Activated naive CD8-positive, alpha-beta T cell (primary cell): Measurements from ENCODE around the gene WDR82.
"Not testable (repeated sequence)": the region's sequence is repeated elsewhere in the genome, so short reads cannot be mapped to it uniquely, and the experiment has no call there.

Source experiments
- H3K27ac Mint-ChIP-seq: one replicate; pipeline ENCODE4 v1.8.0; 2021; ENCODE audit warnings: mixed read lengths
- H3K27me3 Mint-ChIP-seq: one replicate; pipeline ENCODE4 v1.8.0; 2021; ENCODE audit warnings: mixed read lengths
- H3K36me3 Mint-ChIP-seq: one replicate; pipeline ENCODE4 v1.8.0; 2021; ENCODE audit warnings: mixed read lengths
- H3K4me1 Mint-ChIP-seq: one replicate; pipeline ENCODE4 v1.8.0; 2021; ENCODE audit warnings: low read depth, mixed read lengths
- H3K4me3 Mint-ChIP-seq: one replicate; pipeline ENCODE4 v1.8.0; 2021; ENCODE audit warnings: mild to moderate bottlenecking, mixed read lengths
- H3K9me3 Mint-ChIP-seq: one replicate; pipeline ENCODE4 v1.8.0; 2021; ENCODE audit warnings: low read depth, mixed read lengths

WDR82 gene

DNA sequence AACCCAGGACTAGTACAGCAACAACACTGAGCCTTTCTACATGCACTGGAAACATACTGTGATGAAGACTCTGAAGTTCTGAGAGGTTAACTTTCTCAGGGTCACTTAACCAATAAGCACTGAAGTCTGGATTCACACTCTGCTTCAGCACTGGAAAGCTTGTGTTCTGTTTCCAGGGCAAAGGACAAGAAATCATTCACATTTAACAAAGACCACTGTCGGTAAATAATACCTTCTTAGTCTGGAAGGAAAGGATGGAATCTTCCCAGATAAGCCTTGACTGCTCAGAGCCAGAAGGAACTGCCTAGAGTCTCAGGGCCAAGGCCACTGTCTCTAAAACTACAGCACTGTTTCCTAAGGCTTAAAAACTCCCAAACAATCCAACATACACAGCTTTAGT lies 4.9 kb upstream of the WDR82 start:
- Mint-ChIP-seq H3K4me3 (peak overlapping the region; percentile 38), H3K4me1 (peaks cover 66% of the 10 kb centered on the region), H3K27ac (peak overlapping the region; percentile 88), H3K9me3 (no peaks in the 10 kb centered on the region), H3K27me3 (no peaks in the 10 kb centered on the region), H3K36me3 (peaks cover 3% of the 10 kb centered on the region)

DNA sequence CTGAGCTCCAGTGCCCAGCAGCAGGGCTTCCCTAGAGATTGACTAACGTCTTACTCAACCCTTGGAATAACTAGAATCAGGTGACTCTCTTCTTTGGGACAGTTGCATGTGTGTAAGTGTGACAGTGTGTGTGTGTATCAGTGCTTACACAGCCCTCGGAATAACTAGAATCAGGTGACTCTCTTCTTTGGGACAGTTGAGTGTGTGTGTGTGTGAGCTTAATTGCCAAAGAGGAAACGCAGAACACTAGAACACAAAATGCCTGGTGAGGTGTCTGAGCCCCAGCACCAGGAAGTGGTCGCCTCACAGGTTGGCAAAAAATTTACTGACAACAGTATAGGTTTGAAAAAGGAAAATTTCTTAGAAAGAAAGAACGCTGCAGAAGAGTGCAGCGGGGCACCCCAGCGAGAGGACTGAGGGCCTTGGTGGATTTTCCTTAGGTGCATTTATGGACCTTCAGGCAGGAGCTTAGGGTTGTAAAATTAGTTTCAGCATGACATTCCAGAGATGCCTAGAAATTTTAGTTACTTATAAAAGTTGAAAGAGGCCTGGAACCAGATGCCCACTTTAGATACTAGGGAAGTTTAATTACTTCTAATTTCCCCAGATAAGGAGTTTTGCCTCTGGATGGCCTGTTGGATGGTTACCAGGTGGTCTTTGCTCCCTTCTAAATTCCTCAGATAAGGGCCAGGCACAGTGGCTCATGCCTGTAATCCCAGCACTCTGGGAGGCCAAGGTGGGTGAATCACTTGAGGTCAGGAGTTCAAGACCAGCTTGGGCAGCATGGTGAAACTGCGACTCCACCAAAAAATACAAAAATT lies 3.7 kb upstream of the WDR82 start:
- Mint-ChIP-seq H3K36me3 (peaks cover 7% of the 10 kb centered on the region), H3K27me3 (no peaks in the 10 kb centered on the region)

DNA sequence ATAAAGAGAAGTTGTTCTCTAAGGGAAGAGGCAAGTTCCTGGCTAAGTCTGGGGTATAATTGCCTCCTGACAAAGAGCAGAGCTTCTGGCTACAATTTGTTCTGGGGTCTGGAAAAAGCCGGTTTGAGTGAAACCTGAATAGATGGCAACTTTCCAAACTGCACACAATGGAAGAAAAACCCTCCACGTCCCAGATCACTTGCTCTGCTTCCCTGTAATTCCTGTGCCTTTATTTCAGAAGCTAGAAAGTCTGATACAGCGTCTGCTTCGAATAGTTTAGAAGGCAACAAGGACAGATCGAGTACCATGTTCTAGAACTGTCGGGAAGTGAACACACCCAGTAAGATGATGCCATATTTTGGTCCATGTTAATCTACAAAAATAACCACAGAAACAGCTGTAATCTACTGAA lies 1.6 kb upstream of the WDR82 start:
- Mint-ChIP-seq H3K4me1 (peaks cover 67% of the 10 kb centered on the region), H3K4me3 (peak overlapping the region; percentile 95), H3K36me3 (peaks cover 9% of the 10 kb centered on the region), H3K27me3 (no peaks in the 10 kb centered on the region), H3K9me3 (no peaks in the 10 kb centered on the region), H3K27ac (peak overlapping the region; percentile 99)

More for the DNA sequence above, 3.7 kb upstream of the WDR82 start:
- Mint-ChIP-seq H3K4me3 (peak overlapping the region; percentile 68), H3K4me1 (peaks cover 66% of the 10 kb centered on the region), H3K27ac (peak overlapping the region; percentile 92), H3K9me3 (no peaks in the 10 kb centered on the region)

DNA sequence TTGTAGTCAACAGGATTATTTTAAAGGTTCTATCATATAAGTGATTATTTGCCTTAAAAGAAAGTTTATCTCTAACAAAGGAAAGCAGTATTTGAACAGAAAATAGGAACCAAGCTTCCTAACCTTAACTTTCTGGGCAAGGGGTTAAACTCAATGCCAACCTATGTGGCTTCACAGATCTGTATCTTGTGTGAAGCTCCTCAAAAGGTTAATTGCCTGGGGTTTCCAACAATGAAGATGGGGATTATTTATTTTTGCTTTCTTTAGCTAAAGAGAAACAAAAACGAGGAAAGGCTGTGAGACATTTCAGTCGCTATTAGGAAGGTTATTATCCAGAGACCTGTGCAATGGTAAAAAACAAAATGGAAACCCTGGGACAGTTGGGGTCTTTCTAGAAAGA lies 1.1 kb upstream of the WDR82 start:
- H3K4me3 Mint-ChIP-seq = peak overlapping the region; percentile 95
- no peaks in the 10 kb centered on the region for H3K27me3 Mint-ChIP-seq
- peaks cover 65% of the 10 kb centered on the region for H3K4me1 Mint-ChIP-seq
- H3K9me3 Mint-ChIP-seq = no peaks in the 10 kb centered on the region
- H3K27ac Mint-ChIP-seq = peak overlapping the region; percentile 99
- peaks cover 9% of the 10 kb centered on the region for H3K36me3 Mint-ChIP-seq

DNA sequence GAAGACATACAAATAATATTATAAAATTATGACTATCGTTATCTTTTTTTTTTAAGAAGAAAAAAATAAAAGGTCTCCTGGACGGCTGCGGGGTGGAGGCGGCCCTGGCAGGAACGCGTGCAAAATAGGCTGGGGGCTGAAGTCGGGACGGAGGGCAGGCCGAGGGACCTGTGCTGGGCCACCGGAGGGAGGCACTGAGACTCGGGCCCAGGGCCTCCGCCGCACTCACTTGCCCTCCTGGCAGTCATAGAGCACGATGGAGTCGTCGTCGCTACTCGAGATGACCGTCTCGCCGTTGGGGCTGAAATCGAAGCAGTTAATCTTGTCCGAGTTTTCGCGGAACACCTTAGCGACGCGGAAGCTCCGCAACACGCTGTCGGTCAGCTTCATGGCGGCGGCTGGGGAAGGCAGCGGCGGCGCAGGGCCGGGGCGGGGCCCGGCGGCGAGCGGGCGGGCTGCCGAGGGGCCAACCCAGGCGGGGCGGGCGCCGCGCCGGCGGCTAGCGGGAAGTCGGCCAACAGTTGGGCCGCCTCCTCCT lies 408 bp downstream of the WDR82 start:
- Mint-ChIP-seq H3K9me3 (no peaks in the 10 kb centered on the region), H3K4me1 (peaks cover 68% of the 10 kb centered on the region), H3K36me3 (peaks cover 9% of the 10 kb centered on the region), H3K27me3 (no peaks in the 10 kb centered on the region), H3K4me3 (peak overlapping the region; percentile 99), H3K27ac (peak overlapping the region; percentile 100)

DNA sequence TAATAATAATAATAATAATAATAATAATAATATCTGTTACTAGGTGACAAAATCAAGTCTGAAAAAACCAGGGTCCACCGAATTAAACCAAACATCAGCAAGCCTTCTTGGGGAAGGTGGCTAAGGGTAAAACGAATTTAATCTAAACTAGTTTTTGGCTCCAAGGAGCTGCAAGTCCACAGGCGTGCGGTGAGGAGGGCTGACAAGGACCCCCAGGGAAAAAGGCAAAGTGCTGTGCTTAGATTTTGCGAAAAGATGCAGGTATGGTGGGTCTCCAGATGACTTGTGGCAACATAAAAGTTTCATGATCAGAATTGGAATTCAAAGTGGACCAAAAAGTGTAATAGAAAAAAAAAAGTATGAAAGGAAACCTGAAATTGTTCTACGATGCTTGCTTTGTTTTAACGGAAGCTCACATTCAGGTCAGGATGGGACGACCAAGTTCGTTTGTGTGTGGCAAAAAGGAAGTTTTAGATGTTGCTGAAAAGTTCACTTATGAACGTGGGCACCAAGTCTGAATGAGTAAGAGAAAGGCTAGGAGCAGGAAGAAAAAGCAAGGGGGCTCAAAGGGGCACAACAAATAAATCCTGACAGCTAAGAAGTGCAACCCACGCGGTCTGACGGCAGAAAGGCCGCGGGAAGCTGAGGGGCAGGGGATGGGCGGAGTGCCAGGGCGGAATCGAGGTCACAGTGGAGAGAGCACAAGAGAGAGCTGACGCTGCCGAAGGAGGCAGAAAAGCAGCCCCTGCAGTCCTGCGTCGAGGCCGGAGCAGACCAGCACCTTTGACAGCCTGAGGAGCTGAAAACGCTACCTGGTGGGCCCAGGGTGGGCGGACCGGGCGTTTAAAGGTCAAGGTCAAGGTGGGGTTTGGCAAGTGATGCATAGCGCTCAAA lies 1.1 kb downstream of the WDR82 start:
- H3K27me3 Mint-ChIP-seq = no peaks in the 10 kb centered on the region
- peaks cover 11% of the 10 kb centered on the region for H3K36me3 Mint-ChIP-seq
- H3K27ac Mint-ChIP-seq = peak overlapping the region; percentile 100
- H3K9me3 Mint-ChIP-seq = no peaks in the 10 kb centered on the region
- H3K4me3 Mint-ChIP-seq = peak overlapping the region; percentile 99
- peaks cover 68% of the 10 kb centered on the region for H3K4me1 Mint-ChIP-seq

DNA sequence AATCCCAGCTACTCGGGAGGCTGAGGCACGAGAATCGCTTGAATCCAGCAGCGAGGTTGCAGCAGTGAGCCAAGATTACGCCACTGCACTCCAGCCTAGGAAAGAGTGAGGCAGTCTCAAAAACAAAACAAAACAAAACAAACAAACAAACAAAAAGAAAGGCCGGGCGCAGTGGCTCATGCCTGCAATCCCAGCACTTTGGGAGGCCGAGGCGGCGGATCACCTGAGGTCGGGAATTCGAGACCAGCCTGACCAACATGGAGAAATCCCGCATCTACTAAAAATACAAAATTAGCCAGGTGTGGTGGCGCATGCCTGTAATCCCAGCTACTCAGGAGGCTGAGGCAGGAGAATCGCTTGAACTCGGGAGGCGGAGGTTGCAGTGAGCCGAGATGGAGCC lies 3.7 kb downstream of the WDR82 start:
- Mint-ChIP-seq H3K36me3 (peaks cover 18% of the 10 kb centered on the region), H3K27ac (peak overlapping the region; percentile 100), H3K4me3 (peak overlapping the region; percentile 99), H3K4me1 (peaks cover 70% of the 10 kb centered on the region)
- H3K9me3 Mint-ChIP-seq, H3K27me3 Mint-ChIP-seq: not testable (repeated sequence)

DNA sequence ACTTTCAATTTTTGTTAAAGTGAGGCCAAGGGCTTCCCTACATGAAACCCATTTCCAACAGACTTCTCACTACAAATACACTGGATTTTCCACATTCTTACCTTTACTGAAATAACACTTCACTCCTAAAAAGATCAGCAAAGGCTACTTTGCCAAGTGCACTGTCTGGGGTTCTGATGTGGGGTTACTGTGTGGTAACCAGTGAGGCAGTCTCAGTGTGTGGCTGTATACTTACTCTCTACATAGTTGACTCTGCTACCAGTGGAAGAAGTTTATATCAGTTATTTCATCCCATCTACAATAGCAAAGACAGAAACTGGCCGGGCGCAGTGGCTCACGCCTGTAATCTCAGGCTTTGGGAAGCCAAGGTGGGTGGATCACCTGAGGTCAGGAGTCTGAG lies 5.6 kb downstream of the WDR82 start:
- Mint-ChIP-seq H3K4me3 (peak overlapping the region; percentile 99), H3K4me1 (peaks cover 80% of the 10 kb centered on the region), H3K36me3 (peaks cover 24% of the 10 kb centered on the region), H3K9me3 (no peaks in the 10 kb centered on the region), H3K27me3 (no peaks in the 10 kb centered on the region), H3K27ac (peak overlapping the region; percentile 100)

DNA sequence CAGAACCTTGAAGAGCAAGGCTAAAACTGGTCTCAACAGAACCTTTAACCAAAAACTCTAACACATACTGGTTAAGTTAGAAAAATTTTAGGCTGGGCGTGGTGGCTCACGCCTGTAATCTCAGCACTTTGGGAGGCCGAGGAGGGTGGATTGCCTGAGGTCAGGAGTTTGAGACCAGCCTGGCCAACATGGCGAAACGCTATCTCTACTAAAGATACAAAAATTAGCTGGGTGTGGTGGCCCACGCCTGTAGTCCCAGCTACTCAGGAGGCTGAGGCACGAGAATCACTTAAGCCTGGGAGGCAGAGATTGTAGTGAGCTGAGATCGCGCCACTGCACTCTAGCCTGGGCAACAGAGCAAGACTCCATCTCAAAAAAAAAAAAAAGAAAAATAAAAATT lies 6.3 kb downstream of the WDR82 start:
- peak overlapping the region; percentile 96 for H3K27ac Mint-ChIP-seq
- H3K9me3 Mint-ChIP-seq, H3K27me3 Mint-ChIP-seq: not testable (repeated sequence)
- H3K4me3 Mint-ChIP-seq = peak overlapping the region; percentile 99
- peaks cover 86% of the 10 kb centered on the region for H3K4me1 Mint-ChIP-seq
- peaks cover 26% of the 10 kb centered on the region for H3K36me3 Mint-ChIP-seq

DNA sequence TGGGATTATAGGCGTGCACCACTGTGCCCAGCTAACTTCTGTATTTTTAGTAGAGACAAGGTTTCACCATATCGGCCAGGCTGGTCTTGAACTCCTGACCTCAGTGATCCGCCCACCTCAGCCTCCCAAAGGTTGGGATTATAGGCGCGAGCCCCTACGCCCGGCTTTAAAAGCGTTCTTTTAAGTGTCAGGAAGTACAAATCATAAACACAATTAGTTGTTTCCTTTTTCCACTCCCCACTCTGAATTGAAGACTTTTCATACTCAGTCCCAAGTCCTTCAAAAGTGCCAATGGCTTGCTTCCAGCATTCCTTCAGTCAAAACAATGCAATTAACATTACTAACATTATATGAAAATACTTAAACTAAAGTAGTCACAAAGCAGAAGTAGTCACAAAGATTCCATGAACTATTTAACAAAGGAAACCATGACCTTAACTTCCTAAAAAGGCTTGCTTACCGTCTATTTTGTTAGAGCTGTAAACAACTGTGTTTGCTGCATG lies 8.1 kb downstream of the WDR82 start:
- peaks cover 25% of the 10 kb centered on the region for H3K36me3 Mint-ChIP-seq
- H3K4me3 Mint-ChIP-seq = peak overlapping the region; percentile 99
- H3K9me3 Mint-ChIP-seq = no peaks in the 10 kb centered on the region
- no peaks in the 10 kb centered on the region for H3K27me3 Mint-ChIP-seq
- peak overlapping the region; percentile 96 for H3K27ac Mint-ChIP-seq
- peaks cover 87% of the 10 kb centered on the region for H3K4me1 Mint-ChIP-seq

DNA sequence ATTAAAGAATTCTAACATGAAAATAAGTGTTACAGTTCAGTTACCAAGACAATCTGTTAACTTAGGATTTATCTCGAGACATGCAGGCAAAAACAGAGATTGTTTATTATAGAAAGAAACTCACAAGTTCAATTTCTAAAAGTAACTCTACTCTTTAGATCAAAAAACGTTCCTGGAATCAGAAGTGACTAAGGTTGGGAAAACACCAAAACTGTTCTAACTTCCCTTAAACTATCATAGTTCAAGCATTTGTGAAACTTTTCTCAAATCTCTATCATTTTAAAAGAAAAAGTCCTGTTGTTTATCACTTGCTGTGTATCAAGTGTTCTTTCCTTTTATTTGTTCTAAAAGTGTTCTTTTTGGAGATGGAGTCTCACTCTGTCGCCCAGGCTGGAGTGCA lies 8.7 kb downstream of the WDR82 start:
- peaks cover 86% of the 10 kb centered on the region for H3K4me1 Mint-ChIP-seq
- H3K9me3 Mint-ChIP-seq = no peaks in the 10 kb centered on the region
- peak overlapping the region; percentile 96 for H3K27ac Mint-ChIP-seq
- H3K27me3 Mint-ChIP-seq = no peaks in the 10 kb centered on the region
- peak overlapping the region; percentile 99 for H3K4me3 Mint-ChIP-seq
- peaks cover 25% of the 10 kb centered on the region for H3K36me3 Mint-ChIP-seq

DNA sequence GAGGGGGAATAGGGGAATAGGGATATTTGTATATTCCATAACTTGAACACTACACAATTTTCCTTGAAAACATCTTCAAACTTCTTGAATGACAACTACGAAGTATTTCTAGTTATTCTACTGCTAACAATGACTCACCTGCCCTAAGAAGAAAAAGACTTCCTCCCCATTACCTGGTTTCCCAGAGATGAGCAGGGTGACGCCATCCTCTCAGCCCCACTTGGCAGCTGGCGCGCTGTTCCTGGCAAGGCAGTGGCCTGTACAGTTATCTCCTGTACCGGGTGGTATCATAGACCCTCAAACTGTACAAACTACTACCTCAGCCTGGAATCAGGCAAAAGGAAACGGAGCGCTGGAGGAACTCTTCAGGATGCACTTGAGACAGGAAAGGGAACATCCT lies 10.4 kb downstream of the WDR82 start:
- Mint-ChIP-seq H3K9me3 (no peaks in the 10 kb centered on the region), H3K4me3 (peak overlapping the region; percentile 99), H3K27ac (peak overlapping the region; percentile 97), H3K36me3 (peaks cover 36% of the 10 kb centered on the region), H3K4me1 (peaks cover 86% of the 10 kb centered on the region), H3K27me3 (no peaks in the 10 kb centered on the region)

DNA sequence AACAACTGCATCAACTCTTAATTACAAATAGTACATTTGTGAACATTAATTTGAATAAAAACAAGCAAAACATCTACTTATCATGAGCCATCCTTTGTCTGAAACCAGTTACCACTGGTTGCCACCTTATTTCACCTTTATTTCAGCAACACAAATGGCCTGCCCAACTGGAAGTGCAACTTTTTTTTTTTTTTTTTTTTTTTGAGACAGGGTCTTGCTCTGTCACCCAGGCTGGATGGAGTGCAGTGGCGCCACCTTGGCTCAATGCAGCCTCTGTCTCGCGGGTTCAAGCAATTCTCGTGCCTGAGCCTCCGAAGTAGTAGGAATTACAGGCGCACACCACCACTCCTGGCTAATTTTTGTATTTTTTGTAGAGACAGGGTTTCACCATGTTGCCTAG lies 13.1 kb downstream of the WDR82 start:
- H3K4me3 Mint-ChIP-seq = no peak overlapping the region
- H3K27me3 Mint-ChIP-seq = no peaks in the 10 kb centered on the region
- no peak overlapping the region for H3K27ac Mint-ChIP-seq
- peaks cover 39% of the 10 kb centered on the region for H3K36me3 Mint-ChIP-seq
- peaks cover 86% of the 10 kb centered on the region for H3K4me1 Mint-ChIP-seq
- H3K9me3 Mint-ChIP-seq = no peaks in the 10 kb centered on the region

DNA sequence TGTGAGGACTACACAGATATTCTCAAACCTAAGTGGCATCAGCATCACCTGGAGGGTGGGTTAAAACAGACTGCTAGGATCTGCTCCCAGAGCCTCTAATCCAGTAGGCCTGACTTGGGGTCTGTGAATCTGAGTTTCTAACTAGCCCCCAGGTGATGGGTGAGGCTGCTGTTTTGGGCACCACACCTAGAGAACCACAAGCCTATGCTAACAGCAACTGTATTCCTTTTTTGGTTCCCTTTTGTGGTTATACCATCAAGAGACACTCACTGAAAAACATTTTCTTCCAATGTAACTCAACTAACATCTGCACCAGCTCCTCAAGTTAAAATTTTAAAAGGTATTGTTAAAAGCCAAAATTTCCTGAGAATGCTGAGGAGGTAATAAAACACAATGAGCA lies 16.0 kb downstream of the WDR82 start:
- H3K4me1 Mint-ChIP-seq = peaks cover 81% of the 10 kb centered on the region

DNA sequence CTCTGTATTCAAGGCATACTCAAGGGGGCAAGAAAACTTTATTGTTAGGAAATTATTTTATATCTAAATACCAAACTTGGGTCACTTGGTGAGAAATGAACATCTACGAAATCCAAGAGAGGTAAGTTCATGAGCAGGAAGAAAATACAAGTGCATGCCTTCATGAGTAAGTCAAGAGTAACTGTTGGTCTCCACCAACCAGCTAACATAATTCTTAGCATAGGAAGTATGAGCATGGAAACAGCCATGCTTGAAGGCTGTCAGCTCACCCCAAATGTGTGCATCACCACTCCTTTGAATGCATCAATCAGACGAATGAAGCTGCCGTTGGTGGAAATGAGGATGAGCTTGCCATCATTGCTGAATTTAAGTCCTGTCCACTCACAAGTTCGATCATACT lies 19.0 kb downstream of the WDR82 start:
- no peaks in the 10 kb centered on the region for H3K9me3 Mint-ChIP-seq
- peaks cover 35% of the 10 kb centered on the region for H3K36me3 Mint-ChIP-seq
- peak overlapping the region; percentile 82 for H3K27ac Mint-ChIP-seq
- H3K27me3 Mint-ChIP-seq = no peaks in the 10 kb centered on the region
- H3K4me1 Mint-ChIP-seq = peaks cover 91% of the 10 kb centered on the region
- no peak overlapping the region for H3K4me3 Mint-ChIP-seq

More for the DNA sequence above, 16.0 kb downstream of the WDR82 start:
- Mint-ChIP-seq H3K27me3 (no peaks in the 10 kb centered on the region), H3K4me3 (peak overlapping the region; percentile 49), H3K36me3 (peaks cover 37% of the 10 kb centered on the region), H3K27ac (peak overlapping the region; percentile 90), H3K9me3 (no peaks in the 10 kb centered on the region)
